ENCODE data around the gene PKN2. TPM values are rescaled to one million over a fixed set of nuclear protein-coding genes. Genes with fewer than 3 reads are reported as not detected.

Gene PKN2
- total RNA-seq, 1 experiment from 2014 or later: 32.5 TPM

GRCh38 chr1:88727205-88727604 is 43.1 kb downstream of the PKN2 start:
- Histone ChIP-seq H3T11ph (ENCODE audit: low read length) (no peak overlapping the region), H3K23me2 (ENCODE audit: insufficient read length, low read depth, low read length, poor library complexity, severe bottlenecking) (no peaks in the 10 kb centered on the region), H2BK120ac (ENCODE audit: low read depth, low read length, poor library complexity, severe bottlenecking) (no peak overlapping the region), H3K23ac (ENCODE audit: insufficient read length, low read depth, low read length) (no peak overlapping the region), H3K4ac (ENCODE audit: low read depth, low read length) (no peak overlapping the region), H3K56ac (ENCODE audit: insufficient read length, low read depth, low read length) (no peak overlapping the region), H4K8ac (replicated peaks; ENCODE audit: insufficient read length, low read depth, low read length) (no peak overlapping the region), H3K27me3 (ENCODE audit: insufficient read depth, low read length) (no peaks in the 10 kb centered on the region), H3K79me1 (ENCODE audit: insufficient read depth, low read depth, low read length, poor library complexity, severe bottlenecking) (peaks cover 5% of the 10 kb centered on the region), H3K79me2 (ENCODE audit: insufficient read depth, low read length) (peaks cover 6% of the 10 kb centered on the region; the same call in 1 of the 2 replicates), H2AK5ac (ENCODE audit: insufficient read length, low read length) (no peak overlapping the region), H4K91ac (ENCODE audit: insufficient read length, low read depth, low read length) (no peak overlapping the region), H2BK12ac (ENCODE audit: insufficient read length, low read depth, low read length) (no peak overlapping the region), H3K4me1 (ENCODE audit: insufficient read depth, low read length) (no peaks in the 10 kb centered on the region), H2BK5ac (ENCODE audit: insufficient read length, low read length) (no peak overlapping the region), H3K9ac (ENCODE audit: extremely low read depth, insufficient read length, low read length) (no peak overlapping the region), H4K20me1 (ENCODE audit: control insufficient read depth, insufficient read depth, insufficient read length) (no peaks in the 10 kb centered on the region), H3K18ac (ENCODE audit: insufficient read length, low read depth, low read length) (no peak overlapping the region), H2BK15ac (ENCODE audit: low read depth, low read length) (no peak overlapping the region), H3K27ac (ENCODE audit: insufficient read length, low read depth, low read length) (no peak overlapping the region), H2AFZ (ENCODE audit: low read length) (no peak overlapping the region), H3K4me2 (ENCODE audit: insufficient read depth, insufficient read length, low read length) (no peak overlapping the region), H3K14ac (ENCODE audit: insufficient read depth, low read length) (no peak overlapping the region), H2BK20ac (ENCODE audit: low read depth, low read length, poor library complexity, severe bottlenecking) (no peak overlapping the region), H4K5ac (ENCODE audit: insufficient read length, low read depth, low read length) (no peak overlapping the region), H3K9me3 (ENCODE audit: control insufficient read depth, low read depth, low read length) (no peaks in the 10 kb centered on the region)
- no peak overlapping the region for H3K4me3 Mint-ChIP-seq
- H3K27me3 Mint-ChIP-seq (ENCODE audit: low read depth): no peaks in the 10 kb centered on the region
- TF ChIP-seq CTCF (conservative IDR thresholded peaks at IDR 0.05): no peak
- no peak for DNase-seq
- no CpG with 5 or more reads among the region's 1 CpG for WGBS (ENCODE audit: extremely low coverage, insufficient read length, low lambda C conversion rate)
- H3K36me3 Mint-ChIP-seq (ENCODE audit: insufficient read depth in 1 of 3, low read depth in 3 of 3): peaks cover 0 to 10% (median 10%) of the 10 kb centered on the region in 3 experiments; a peak in 4 of 7 replicates
- no peaks in the 10 kb centered on the region for H3K9me3 Mint-ChIP-seq
- H3K27ac Mint-ChIP-seq: no peak overlapping the region
- peaks cover 6 to 10% of the 10 kb centered on the region in 2 experiments; a peak in 3 of 4 replicates for H3K4me1 Mint-ChIP-seq
